Measurements from ENCODE around the gene SPTLC3. TPM values are rescaled to one million over a fixed set of nuclear protein-coding genes. Genes with fewer than 3 reads are reported as not detected.

SPTLC3 gene
- total RNA-seq, 1 donor from 2014 or later, result 26.7 TPM

DNA sequence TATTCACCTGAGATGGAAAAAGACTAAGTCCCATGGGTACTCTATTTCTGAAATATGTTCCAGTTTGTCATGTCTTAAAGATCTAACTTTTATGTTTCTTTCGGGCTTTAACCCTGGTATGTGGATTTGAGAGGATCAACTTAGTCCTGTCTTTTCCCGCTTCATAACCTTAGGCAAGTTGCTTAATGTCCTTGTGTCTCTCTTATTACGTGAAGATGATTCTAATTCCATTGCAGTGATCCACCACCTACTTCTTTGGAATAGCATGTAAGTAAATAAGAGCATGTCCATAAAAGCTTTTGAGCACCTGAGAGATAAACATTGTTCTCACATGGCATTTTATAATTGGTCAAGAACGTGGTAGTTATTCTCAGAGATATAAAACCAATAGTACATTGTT is 23.0 kb downstream of the SPTLC3 start:
- DNase-seq (ENCODE audit: low spot score), result no peak

DNA sequence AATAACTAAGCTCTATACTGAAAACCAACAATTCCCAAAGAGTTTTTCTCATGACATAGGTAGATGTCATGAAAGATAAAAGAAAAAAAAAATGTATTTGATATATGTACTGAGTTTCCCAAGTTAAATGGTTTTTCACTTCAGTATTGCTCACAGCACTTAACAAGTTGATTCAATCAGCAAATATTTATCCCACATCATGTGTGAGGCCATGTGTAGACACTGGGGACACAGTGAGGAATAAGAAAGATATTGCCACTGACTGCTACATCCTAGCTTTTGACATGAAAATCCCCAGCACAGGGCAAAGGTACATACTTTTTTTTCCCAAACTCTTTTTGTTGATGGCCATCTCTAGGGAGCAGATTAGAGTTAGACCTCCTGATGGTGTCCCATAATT is 25.3 kb downstream of the SPTLC3 start:
- DNase-seq (ENCODE audit: low spot score), result no peak

DNA sequence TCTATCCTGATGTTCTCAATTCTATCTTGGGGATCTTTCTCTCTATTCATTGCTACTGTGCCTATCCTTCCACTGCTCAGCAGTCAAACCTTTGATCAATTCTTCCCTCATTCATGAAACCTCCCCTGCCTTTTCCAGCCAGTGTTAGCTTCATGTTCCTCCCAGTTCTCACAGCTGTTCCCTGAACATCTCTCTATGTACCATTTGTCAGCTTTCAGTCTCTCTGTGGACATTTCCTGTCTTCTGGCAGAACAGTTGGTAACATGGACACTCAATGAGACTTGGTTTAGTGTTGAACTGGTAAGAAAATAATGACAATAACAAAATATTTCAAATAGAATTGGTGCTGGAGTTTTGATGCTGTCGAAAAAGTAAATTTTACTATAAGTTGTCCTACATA is 26.2 kb downstream of the SPTLC3 start:
- DNase-seq (ENCODE audit: low spot score), result no peak

DNA sequence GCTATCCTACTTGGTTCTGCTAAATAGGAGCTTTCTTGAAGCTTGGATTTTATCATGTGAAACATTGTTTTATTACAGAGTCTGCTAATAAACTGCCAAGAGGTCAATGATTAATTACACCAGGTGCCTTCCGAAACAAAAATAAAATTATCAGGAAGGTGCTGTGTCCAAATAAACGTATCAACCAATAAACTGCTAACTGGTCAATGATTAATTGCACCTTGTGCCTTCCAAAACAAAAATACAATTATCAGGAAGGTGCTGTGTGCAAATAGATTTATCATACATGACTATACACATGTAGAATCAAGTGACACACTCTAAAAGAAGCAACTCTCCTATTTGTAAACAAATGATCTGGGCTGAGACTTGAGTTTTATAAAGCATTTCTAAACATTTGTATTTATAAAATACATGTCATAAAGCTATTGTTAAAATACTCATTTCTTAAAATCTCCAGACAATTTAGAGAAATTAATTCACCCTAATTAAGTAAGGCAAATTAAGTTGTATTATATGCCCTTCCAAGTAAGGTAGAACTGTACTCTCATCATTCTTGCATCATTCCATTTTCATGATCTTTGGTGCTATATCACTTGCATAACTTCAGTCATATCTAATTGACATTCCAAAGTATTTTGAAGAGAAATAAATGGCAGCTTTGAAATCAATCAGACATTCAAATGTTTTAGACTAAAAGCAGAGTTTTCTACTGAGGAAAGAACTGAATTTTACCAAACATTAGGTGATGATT is 26.8 kb downstream of the SPTLC3 start:
- no peak for DNase-seq (ENCODE audit: low spot score)

DNA sequence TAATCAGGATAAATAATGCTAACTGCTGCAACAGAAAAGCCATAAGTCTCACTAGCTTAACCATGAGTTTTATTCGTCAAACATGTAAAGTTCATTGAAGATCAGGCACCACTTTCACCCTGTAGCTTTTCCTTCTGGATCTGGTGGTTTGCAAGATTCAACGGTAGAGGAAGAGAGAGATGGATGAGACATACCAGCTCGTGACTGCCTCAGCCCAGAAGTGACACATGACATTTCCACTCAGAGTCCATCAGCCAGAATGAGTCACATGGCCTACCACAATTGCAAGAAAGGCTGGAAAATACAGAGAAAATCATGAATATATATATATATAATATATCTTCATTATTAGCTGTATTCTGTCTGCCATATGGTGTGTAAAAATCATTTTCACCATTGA is 29.0 kb downstream of the SPTLC3 start:
- DNase-seq (ENCODE audit: low spot score), result no peak

DNA sequence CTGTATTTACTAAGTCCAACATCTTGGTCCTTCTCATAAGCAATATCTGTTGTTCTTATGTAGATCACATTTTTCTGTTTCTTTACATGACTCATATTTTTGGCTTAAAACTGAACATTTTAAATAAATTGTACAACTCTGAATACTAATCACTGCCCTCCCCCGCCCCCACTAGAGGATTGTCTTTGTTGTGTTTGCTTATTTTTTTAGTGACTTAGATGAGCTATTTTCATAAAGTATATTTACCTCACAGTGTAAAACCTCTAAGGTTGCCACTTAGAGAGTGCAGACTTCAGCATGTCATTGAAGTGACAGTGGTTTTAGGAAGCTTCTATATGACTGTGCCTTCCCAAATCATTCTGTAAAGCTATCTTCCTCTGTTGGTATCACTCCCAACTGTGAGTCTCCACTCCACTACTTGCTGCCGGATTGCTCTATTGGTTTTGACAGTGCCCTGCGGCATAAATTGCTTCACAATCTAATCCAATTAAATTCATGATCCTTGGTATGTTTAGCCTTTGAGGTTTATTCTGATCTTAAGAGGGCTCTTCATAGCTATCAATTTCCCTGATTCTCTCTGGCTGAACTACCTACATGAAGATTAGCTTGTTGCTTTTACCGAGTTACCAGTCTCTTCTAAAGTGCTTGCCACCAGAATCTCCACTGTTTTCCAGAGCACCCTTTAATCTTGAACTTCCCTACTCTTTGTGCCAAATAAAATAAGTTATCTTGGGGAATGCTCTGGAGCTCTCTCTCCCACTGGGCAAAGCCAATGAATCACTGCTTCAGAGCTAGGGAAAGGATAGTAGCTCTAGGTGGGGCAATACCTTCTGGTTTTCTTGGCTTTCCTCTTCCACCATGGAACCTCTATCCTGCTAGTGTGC is 33.0 kb downstream of the SPTLC3 start:
- DNase-seq (ENCODE audit: low spot score), result no peak

DNA sequence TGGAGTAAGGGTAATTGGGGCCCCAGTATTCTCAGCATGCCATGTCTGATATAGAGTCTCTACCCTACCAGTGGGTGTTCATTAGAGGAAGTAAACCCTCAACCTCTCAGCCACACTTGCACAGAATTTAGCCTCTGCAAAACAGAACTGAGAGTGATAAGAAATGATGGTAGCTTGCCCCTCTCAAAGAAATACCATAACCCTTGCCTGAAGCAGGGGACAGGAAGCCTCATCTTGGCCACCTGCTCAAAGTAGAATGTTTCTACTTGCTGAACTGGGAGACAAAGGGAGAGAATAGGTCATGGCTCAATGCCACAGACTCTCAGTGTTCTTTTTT is 33.7 kb downstream of the SPTLC3 start:
- DNase-seq (ENCODE audit: low spot score), result no peak

DNA sequence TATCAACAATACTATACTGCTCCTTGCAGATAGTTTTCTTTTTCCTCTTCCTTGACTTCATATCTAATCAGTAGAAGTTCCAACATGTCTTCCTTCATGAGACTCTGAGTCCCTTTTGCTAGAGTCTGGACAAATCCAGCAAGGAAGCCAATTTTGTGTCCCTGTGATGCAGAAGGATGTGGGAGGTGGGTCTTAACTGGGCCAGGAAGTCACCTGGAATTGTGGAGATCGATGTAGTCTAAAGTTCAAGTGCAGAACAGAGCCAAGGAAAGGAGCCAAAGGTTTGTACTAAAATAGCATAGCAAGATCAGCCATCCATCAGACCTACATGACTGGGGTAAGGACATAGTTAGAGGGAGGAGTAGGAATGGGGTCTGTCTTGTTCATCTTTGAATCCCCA is 37.6 kb downstream of the SPTLC3 start:
- peak; percentile 52 for DNase-seq (ENCODE audit: low spot score)

DNA sequence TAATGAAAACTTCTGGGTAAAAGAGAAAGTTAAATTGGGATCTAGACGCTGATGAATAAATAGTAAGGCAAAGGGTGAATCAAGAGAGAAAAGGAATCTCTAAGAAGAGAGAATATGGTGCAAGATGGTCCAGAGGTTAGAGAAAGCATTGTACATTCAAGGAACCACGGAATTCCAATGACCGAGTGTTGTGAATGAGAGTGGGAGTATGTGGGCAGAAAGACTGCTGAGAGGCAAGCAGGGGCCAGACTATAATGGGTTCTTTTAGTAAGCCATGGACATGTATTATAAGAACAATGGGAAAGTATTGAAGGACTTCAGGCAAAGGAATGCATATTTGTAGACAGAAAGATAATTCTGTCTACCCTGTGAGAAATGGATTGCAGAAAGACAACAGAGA is 45.2 kb downstream of the SPTLC3 start:
- DNase-seq (ENCODE audit: low spot score), result no peak

DNA sequence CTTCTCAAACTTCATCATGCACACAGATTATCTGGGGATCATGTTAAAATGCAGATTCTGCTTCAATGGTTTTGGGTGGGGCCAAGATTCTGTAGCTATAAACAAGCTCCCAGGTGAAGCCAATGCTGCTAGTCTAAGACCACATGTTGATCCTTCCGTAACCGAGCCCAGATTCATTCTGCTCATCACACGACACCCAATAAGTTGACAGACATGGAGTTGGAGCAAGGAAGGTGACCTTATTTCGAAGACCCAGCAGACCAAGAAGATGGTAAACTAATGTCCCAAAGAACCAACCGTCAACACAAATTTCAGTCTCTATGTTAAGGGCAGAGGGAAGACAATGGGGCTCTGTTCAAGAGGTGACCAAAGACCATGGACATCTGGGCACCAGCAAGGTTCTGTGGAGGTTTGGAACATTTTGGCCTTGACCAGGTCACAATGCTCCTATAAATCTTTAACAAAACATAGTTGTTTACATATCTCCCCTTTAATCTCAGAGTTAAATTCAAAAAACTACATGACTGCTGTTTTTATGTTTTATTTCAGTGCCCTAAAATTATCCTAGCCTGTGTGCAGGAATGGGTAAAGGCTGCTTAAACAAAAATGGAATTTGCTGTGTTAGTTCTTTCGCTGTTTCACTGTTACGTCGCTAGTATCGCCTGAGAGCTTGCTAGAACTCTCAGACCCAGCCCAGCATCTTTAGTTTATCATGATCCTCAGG is 50.1 kb downstream of the SPTLC3 start:
- no peak for DNase-seq (ENCODE audit: low spot score)

DNA sequence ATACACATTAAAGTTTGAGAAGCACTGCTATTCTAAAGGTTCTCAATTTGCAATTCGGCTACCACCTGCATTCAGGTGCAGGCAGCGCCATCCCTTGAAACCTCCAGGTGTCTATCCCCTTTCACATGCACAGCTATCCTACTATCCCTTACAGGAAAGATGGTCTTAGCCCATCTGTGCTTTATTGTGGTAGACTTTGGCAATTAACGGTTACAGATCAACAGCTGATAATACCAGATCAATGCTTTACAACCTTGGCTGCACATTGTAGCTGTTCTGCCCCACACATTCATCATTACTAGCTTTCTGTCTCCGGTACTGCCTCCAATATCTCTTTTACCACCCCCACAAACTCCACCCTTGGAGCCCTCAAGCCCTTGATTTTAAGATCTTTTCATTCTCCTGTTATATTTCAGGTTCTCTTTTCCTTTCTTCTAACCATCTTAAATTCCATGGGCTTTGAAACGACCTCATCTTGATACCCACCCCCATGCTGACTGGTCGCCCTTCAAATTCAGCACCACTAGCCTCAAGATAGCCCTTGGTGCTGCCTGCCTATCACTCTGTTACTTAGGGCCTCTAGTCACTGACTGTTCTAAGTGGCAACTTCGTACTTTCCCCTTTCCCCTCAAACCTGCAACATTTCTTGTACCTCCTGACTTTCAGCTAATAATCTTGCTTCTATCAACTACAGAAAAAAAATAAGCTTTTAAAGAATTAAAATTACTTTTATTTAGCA is 50.8 kb downstream of the SPTLC3 start:
- DNase-seq (ENCODE audit: low spot score), result no peak

DNA sequence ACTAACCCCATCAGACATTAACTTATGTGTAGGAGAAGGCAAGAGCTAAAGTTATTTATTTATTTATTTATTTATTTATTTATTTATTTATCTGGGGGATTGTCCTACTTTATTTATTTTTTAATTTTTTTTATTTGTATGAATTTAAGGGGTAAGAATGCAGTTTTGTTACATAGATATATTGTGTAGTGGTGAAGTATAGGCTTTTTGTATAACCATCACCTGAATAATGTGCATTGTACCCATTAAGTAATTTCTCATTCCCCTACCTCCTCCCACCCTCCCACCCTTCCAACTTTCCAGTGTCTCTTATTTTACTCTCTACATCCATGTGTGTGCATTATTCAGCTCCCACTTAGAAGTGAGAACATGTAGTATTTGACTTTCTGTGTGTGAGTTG is 51.6 kb downstream of the SPTLC3 start:
- DNase-seq (ENCODE audit: low spot score), result no peak

DNA sequence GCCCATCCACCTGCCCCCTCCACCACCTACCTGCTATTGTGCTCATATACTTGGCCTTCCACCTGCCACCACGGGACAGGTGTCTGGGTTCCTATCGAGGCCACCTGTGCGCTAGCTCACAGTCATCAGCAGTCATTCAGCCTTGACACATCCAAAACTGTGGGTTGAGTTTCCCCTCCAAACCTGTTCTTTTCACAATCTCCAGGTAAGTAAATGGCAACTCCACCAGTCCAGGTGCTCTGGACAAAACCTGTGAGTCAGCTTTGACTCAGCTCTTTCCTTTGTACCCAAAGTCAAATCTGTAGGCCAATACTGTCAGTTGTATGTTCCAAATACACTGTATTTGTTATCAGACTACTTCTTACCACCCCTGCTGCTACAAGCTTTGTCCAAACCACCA is 52.6 kb downstream of the SPTLC3 start:
- no peak for DNase-seq (ENCODE audit: low spot score)

DNA sequence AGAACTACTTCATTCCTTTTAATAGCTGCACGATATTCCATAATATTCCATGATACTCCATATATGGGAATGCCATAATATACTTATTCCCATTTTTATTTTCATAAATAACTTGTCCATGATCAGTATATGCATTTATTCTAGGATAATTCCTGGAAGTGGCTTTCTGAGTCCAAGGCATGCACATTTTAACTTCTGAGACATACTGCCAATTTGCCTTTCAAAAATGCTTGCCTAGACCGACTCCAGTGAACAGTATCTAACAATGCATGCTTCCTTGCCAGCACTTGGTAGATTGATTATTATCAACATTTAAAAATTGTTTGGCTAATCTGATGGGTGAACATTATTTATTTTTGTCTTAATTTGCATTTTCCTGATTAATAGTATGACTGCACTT is 54.0 kb downstream of the SPTLC3 start:
- no peak for DNase-seq (ENCODE audit: low spot score)

DNA sequence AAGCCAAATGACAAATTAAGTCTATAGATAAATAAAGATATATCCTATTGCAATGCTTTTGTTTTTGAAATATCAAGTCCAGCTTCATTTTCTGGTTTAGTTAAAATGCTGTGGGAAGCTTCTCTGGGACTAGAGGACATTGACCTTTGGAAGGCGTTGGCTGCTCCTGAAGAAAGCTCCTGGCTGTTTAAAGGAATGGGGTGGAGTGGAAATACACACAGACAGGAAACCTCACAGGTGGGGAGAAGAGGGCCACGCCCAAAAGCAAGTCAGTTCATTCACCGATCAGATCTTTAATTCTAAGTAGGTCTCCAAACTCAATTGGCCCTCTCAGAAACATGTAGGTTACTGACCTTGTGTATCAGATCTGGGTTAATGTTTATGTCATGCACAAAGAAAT is 59.6 kb downstream of the SPTLC3 start:
- DNase-seq (ENCODE audit: low spot score), result peak; percentile 47

DNA sequence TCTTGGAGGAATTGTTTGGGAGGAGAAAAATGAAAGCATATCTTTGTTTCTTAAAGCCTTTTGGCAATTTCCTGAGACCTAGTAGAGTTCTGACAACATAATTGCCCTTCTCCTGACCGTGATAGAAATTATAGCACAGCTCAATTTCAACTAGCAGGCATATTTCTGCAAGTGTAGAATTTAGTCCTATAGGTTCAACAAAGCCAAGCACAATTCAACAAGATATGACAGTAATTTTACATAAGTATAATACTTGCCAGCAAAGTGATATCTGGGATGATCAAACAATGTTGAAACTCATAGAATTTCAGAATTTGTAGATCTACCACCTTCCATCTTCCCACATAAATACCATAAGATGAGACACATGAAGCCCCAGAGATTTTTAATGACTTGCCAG is 73.1 kb downstream of the SPTLC3 start:
- no peak for DNase-seq (ENCODE audit: low spot score)

DNA sequence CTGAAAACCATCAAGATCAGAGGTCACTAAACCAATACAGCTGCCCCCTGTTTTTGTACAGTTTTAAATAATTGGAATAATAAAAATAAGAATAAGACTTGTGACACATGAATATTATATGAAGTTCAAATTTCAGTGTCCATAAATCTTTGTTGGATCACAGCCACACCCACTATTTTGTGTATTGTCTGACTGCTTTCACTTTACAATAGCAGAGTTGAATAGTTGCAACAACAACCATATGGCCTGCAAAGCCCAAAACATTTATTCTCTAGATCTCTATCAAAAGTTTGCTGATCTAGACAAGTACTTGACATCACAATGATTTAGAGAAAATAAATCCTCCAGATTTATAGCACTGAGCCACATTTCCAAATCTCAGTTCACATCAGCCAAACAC is 73.6 kb downstream of the SPTLC3 start:
- DNase-seq (ENCODE audit: low spot score), result no peak

DNA sequence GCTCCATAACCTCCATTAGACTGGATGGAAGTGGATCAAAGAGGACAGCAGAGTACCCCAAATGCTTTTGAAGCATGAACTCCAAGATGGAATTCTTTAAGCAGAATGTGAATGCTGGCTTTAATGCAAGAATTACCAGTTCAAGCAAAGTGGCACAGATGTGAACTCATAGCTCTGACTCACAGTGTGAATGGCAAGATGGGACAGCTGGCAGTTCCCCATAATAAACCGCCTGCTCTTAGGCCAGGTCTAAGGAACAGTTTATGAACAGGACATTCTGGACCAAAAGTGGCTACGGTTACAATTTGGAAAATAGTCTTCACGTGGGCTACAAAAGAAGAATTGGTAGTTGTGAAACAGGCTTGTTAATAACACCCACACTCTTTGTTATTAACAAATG is 76.5 kb downstream of the SPTLC3 start:
- DNase-seq (ENCODE audit: low spot score), result no peak

DNA sequence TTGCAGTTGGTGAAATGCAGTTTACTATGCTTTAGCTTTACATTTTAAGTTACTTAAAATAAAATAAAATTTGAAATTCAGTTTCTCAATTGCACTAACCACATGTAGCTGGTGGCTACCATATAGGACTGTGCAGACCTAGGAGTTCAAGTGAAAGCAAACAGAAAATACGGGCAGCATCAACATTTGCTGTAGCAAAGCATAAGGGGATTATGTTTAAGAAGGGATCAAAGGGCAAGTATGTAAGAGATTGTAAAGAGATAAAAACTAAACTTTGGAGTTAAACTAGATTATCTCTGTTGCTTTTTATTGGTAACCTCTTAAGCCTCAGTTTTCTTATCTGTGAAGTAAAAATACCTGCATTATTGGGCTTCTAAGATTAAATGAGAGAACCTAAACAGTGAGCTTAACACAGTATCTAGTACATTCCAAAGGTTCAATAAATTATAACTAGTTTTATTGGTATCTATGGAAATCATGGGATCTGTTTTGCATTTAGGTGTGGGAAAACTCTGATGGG is 81.2 kb downstream of the SPTLC3 start:
- DNase-seq (ENCODE audit: low spot score), result no peak

DNA sequence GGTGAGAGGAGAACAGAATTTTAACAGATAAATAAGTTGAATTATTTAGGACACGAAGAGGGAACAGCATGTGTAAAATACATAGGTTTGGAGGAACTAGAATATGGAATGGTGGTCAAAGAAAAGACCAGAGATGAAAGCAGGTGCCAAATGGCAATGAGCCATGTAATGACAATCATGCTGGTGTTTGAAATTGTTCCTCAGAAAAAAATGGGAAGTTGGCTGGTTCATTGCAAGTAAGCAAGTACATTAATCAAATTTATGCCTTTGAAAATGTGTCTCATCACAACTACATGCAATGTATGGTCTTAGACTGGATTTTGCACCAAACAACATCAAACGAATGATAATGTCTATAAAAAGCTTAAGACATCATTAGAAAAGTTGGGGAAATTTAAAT is 83.3 kb downstream of the SPTLC3 start:
- no peak for DNase-seq (ENCODE audit: low spot score)

DNA sequence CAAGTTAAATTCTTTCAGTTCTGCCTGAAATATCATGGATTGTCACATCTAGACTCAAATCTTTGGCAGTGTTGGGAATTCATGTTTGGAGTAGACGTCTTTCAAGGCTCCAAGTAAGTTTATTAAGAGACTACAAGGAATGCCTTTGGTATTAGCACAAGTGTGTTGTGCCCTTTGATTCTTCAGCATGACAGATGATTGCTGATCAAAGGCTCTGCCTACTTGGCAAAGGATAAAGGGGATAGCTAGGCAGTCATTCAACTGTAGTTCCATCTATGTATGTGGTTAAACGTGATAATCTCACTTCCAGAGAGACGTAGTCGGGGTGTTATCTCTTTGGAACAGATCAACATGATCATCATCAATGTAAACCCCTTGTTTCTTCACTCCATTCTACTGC is 86.2 kb downstream of the SPTLC3 start:
- no peak for DNase-seq (ENCODE audit: low spot score)
